ENCODE data around the gene LSM11. TPM values are rescaled to one million over a fixed set of nuclear protein-coding genes. Genes with fewer than 3 reads are reported as not detected.
A peak's percentile ranks its signal among the peaks of the same experiment; 100 is the strongest.

The LSM11 gene
- total RNA-seq, 3 donors from 2014 or later (not counting 1 experiment from before 2014, with no cell fraction given) = 1.2 to 2.3 (median 2.0) TPM

GRCh38 chr5:157729858-157730257 is 13.7 kb upstream of the LSM11 start:
- DNase-seq = peak in 1 of 2 donors; percentile 17
- peak overlapping the region in 1 of 2 donors; percentile 95 for H3K27ac Mint-ChIP-seq
- intact Hi-C loops (cut with micrococcal nuclease) = no loop called here
- Histone ChIP-seq H3K4me3 (ENCODE audit: low read length) (no peak overlapping the region), H3K36me3 (ENCODE audit: control insufficient read depth, insufficient read depth, low read length) (no peaks in the 10 kb centered on the region), H3K4me1 (ENCODE audit: control insufficient read depth, insufficient read depth, low read length) (peaks cover 8% of the 10 kb centered on the region), H3K27ac (ENCODE audit: low read length) (peak overlapping the region; percentile 56), H3K27me3 (ENCODE audit: control insufficient read depth, insufficient read depth, low read length) (no peaks in the 10 kb centered on the region), H3K9me3 (ENCODE audit: control insufficient read depth, insufficient read depth, low read length) (no peaks in the 10 kb centered on the region)
- H3K27me3 Mint-ChIP-seq (ENCODE audit: low read depth in 2 of 2) = no peaks in the 10 kb centered on the region
- H3K36me3 Mint-ChIP-seq = no peaks in the 10 kb centered on the region
- H3K9me3 Mint-ChIP-seq = no peaks in the 10 kb centered on the region
- no peak for TF ChIP-seq CTCF (IDR thresholded peaks at IDR 0.05)
- no peak for ATAC-seq
- H3K4me3 Mint-ChIP-seq = no peak overlapping the region
- H3K4me1 Mint-ChIP-seq = peaks cover 13 to 14% of the 10 kb centered on the region in 2 donors

DNA sequence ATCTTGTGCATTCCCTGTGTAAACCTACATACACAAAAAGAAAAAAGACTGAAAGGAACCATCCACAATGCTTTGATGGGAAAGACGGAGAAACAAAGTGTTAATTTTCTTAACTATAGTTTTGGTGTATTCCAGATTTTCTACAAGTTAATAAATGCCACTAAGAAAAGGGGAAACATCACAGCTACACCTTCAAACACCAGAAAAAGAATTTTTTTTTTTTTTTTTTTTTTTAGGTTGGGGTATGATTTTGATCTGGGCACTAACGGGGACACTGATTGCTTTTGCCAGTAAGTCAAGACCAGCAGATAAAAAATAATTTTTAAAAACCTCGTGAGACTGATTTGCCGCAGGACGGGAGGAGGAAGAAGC is 12.6 kb upstream of the LSM11 start:
- H3K27me3 Mint-ChIP-seq (ENCODE audit: low read depth in 2 of 2) = no peaks in the 10 kb centered on the region
- Histone ChIP-seq H3K9me3 (ENCODE audit: control insufficient read depth, insufficient read depth, low read length) (no peaks in the 10 kb centered on the region), H3K36me3 (ENCODE audit: control insufficient read depth, insufficient read depth, low read length) (peaks cover 6% of the 10 kb centered on the region), H3K4me1 (ENCODE audit: control insufficient read depth, insufficient read depth, low read length) (peaks cover 8% of the 10 kb centered on the region), H3K4me3 (ENCODE audit: low read length) (peak overlapping the region; percentile 85), H3K27me3 (ENCODE audit: control insufficient read depth, insufficient read depth, low read length) (no peaks in the 10 kb centered on the region), H3K27ac (ENCODE audit: low read length) (peak overlapping the region; percentile 82)
- no peaks in the 10 kb centered on the region for H3K9me3 Mint-ChIP-seq
- no peak for TF ChIP-seq CTCF (IDR thresholded peaks at IDR 0.05)
- peak overlapping the region; percentile 96 for H3K4me3 Mint-ChIP-seq
- H3K4me1 Mint-ChIP-seq = peaks cover 13 to 14% of the 10 kb centered on the region in 2 donors
- DNase-seq (no peak), ATAC-seq (no peak)
- H3K27ac Mint-ChIP-seq = peak overlapping the region; percentile 92 to 95
- no peaks in the 10 kb centered on the region for H3K36me3 Mint-ChIP-seq
- intact Hi-C loops (cut with micrococcal nuclease) = loop anchor here (1.0 kb wide), 1 partner anchor 12 kb away; the partner anchor contains the start of gene LSM11
- 0% methylated on average over 4 of the region's 5 CpGs for WGBS (ENCODE audit: insufficient coverage)

DNA sequence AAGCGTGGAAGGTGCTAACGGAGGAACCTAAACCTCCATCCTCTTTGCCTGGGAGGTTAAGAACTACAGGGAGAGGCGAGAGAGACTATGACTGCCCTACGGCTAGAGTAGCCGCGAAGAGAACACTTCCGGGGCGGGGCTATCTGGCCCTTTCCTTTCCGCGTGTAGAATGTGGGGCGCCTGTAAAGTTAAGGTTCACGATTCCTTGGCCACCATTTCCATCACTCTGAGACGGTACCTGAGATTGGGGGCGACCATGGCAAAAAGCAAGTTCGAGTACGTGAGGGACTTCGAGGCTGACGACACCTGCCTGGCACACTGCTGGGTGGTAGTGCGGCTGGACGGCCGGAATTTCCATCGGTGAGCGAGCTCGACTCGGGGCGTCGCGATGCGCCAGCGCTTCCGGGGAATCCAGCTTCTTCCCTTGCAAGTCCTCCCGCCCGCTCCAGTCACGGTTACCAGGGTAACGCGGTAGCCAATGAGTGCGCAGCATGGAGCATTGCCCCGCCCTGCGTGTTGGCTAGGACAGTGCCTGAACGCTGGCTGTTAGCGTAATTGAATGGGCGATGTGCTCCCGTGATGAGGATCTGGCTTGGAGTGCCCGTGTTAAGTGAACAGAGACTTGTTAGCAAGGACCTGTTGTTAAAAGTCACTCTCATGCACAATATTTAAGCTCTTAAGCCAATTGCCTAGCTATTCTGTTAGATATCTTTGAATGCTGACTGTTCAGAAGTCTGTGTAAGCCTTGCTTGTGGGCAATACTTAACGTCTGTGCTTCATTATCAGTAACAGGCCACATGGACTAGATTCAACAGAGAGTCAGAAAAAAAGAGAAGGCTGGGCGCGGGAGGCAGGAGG is 12.0 kb upstream of the LSM11 start, which contains the start of gene THG1L:
THG1L (plus strand) TSS at position 149 of the 858 bp plus-strand sequence; CDS start at position 170, 21 bp downstream.
- peak within 1 kb of the TSS; percentile 85 for H3K4me3 ChIP-seq (ENCODE audit: low read length)
- ATAC-seq (peak; percentile 94 to 97 (median 96)), DNase-seq (peak; percentile 95 to 97)
- no peaks in the 10 kb centered on the region for H3K9me3 ChIP-seq (ENCODE audit: control insufficient read depth, insufficient read depth, low read length)
- no peaks in the 10 kb centered on the region for H3K27me3 ChIP-seq (ENCODE audit: control insufficient read depth, insufficient read depth, low read length)
- TF ChIP-seq CTCF (IDR thresholded peaks at IDR 0.05) = no peak
- Mint-ChIP-seq H3K9me3 (no peaks in the 10 kb centered on the region), H3K4me1 (peaks cover 13 to 14% of the 10 kb centered on the region in 2 donors), H3K36me3 (no peaks in the 10 kb centered on the region), H3K27ac (peak within 1 kb of the TSS; percentile 92 to 95), H3K4me3 (peak within 1 kb of the TSS; percentile 96), H3K27me3 (ENCODE audit: low read depth in 2 of 2) (no peaks in the 10 kb centered on the region)
- peak within 1 kb of the TSS; percentile 82 for H3K27ac ChIP-seq (ENCODE audit: low read length)
- 3% methylated on average over 47 of the region's 47 CpGs for WGBS (ENCODE audit: insufficient coverage)
- H3K4me1 ChIP-seq (ENCODE audit: control insufficient read depth, insufficient read depth, low read length) = peaks cover 8% of the 10 kb centered on the region
- intact Hi-C loops (cut with micrococcal nuclease) = loop anchor here (1.0 kb wide), 1 partner anchor 12 kb away; the partner anchor contains the start of gene LSM11
- H3K36me3 ChIP-seq (ENCODE audit: control insufficient read depth, insufficient read depth, low read length) = peaks cover 6% of the 10 kb centered on the region
